ENCODE measurements around the gene ATP8A2.

- TF ChIP-seq YY1 (IDR thresholded peaks at IDR 0.05; ENCODE audit: low read depth, low read length) = no peak
- no peak for TF ChIP-seq TCF12 (IDR thresholded peaks at IDR 0.05; ENCODE audit: low read depth, low read length)
- no peak for TF ChIP-seq MAX (IDR thresholded peaks at IDR 0.05)
- no peak for TF ChIP-seq JUN (IDR thresholded peaks at IDR 0.05; ENCODE audit: low read depth, low read length)
- no peak for TF ChIP-seq POLR2AphosphoS5 (IDR thresholded peaks at IDR 0.05; ENCODE audit: low read depth, low read length)
- no peak for TF ChIP-seq RNF2 (IDR thresholded peaks at IDR 0.05; ENCODE audit: borderline replicate concordance, low read depth, low read length, missing control alignments, poor library complexity, severe bottlenecking)
- no peak for TF ChIP-seq EP300 (IDR thresholded peaks at IDR 0.05; ENCODE audit: borderline replicate concordance in 1 of 2, low read depth in 2 of 2, low read length in 2 of 2)
- TF ChIP-seq JUND (IDR thresholded peaks at IDR 0.05; ENCODE audit: low read length) = no peak
Observed at GRCh38 chr13:25453850-25454365, 82.1 kb downstream of the ATP8A2 start.

Data from H1 (cell line).